DMS114 treated with DMSO at 0.1 percent for 48 hours (cell line): ENCODE measurements around the gene CNNM4.
A peak's percentile ranks its signal among the peaks of the same experiment; 100 is the strongest.

Experiments
- DNase-seq: peaks from one replicate; lab custom pipeline; 2025; ENCODE audit not compliant: unreplicated experiment; lab: John Stamatoyannopoulos, UW

CNNM4 gene

GRCh38 chr2:96760036-96760985 lies at the start of gene CNNM4:
Gene CNNM4, plus strand, starts transcription at chr2:96760902. Its CDS starts 98 bp downstream, at chr2:96761000.
- peak; percentile 80 for DNase-seq

- no peak for DNase-seq
These were observed 49.7 kb upstream of the CNNM4 start for GRCh38 chr2:96710985-96711384.

- DNase-seq: no peak
These were observed 45.0 kb upstream of the CNNM4 start for GRCh38 chr2:96715658-96716057.

GRCh38 chr2:96716388-96716787 lies 44.3 kb upstream of the CNNM4 start:
- no peak for DNase-seq

GRCh38 chr2:96726131-96726530 lies 34.6 kb upstream of the CNNM4 start:
- no peak for DNase-seq

GRCh38 chr2:96727431-96727830 lies 33.3 kb upstream of the CNNM4 start:
- DNase-seq: no peak

GRCh38 chr2:96729748-96730147 lies 31.0 kb upstream of the CNNM4 start:
- DNase-seq: no peak

GRCh38 chr2:96730212-96730611 lies 30.5 kb upstream of the CNNM4 start:
- no peak for DNase-seq

GRCh38 chr2:96733931-96734330 lies 26.8 kb upstream of the CNNM4 start:
- no peak for DNase-seq

GRCh38 chr2:96734880-96735583 lies 25.7 kb upstream of the CNNM4 start:
- no peak for DNase-seq

- DNase-seq: no peak
These were observed 23.5 kb upstream of the CNNM4 start for GRCh38 chr2:96737251-96737650.

- DNase-seq: no peak
These were observed 22.9 kb upstream of the CNNM4 start for GRCh38 chr2:96737831-96738230.

- no peak for DNase-seq
These were observed 21.5 kb upstream of the CNNM4 start for GRCh38 chr2:96739076-96739632.

- DNase-seq: peak; percentile 96
These were observed 20.9 kb upstream of the CNNM4 start, which contains the start of gene LMAN2L for GRCh38 chr2:96739633-96740428. Gene LMAN2L, minus strand, starts transcription at chr2:96740064. Its CDS starts 24 bp downstream, at chr2:96740040.

- DNase-seq: no peak
These were observed 13.6 kb upstream of the CNNM4 start for GRCh38 chr2:96747061-96747617.

GRCh38 chr2:96751800-96752199 lies 8.9 kb upstream of the CNNM4 start:
- DNase-seq: no peak

GRCh38 chr2:96753661-96754282 lies 6.9 kb upstream of the CNNM4 start:
- DNase-seq: no peak

- no peak for DNase-seq
These were observed 6.4 kb upstream of the CNNM4 start for GRCh38 chr2:96754317-96754716.

- no peak for DNase-seq
These were observed 3.8 kb upstream of the CNNM4 start for GRCh38 chr2:96756788-96757476.

- no peak for DNase-seq
These were observed 3.2 kb upstream of the CNNM4 start for GRCh38 chr2:96757477-96757860.
